SJCRH30 (cell line): Measurements from ENCODE around the gene KCNK10. TPM values are rescaled to one million over a fixed set of nuclear protein-coding genes. Genes with fewer than 3 reads are reported as not detected.
"Not testable (repeated sequence)": the region's sequence is repeated elsewhere in the genome, so short reads cannot be mapped to it uniquely, and the experiment has no call there.

Experiments
- DNase-seq, 2 experiments: peaks; one replicate each; pipeline ENCODE4 v3.0.0-alpha.2; 2015 to 2020
- H3K27ac ChIP-seq: fragments of 250-450 bp; sonication (Bioruptor Pico); 2 replicates; pipeline ENCODE4 v1.5.1; 2020; ENCODE audit warnings: mild to moderate bottlenecking, moderate library complexity
- H3K27me3 ChIP-seq: fragments of 250-450 bp; sonication (Bioruptor Pico); 2 replicates; pipeline ENCODE4 v1.5.1; 2020; ENCODE audit warnings: mild to moderate bottlenecking, moderate library complexity
- H3K36me3 ChIP-seq: fragments of 250-450 bp; sonication (Bioruptor Pico); 2 replicates; pipeline ENCODE4 v1.5.1; 2020; ENCODE audit warnings: mild to moderate bottlenecking, moderate library complexity
- H3K4me1 ChIP-seq: fragments of 250-450 bp; sonication (Bioruptor Pico); 2 replicates; pipeline ENCODE4 v1.5.1; 2020; ENCODE audit warnings: mild to moderate bottlenecking, moderate library complexity
- H3K4me3 ChIP-seq: fragments of 250-450 bp; sonication (Bioruptor Pico); 2 replicates; pipeline ENCODE4 v1.5.1; 2020; ENCODE audit warnings: mild to moderate bottlenecking, moderate library complexity
- H3K9me3 ChIP-seq: fragments of 250-450 bp; sonication (Bioruptor Pico); replicated peaks from 2 replicates; pipeline ENCODE4 v1.5.1; 2020; ENCODE audit warnings: mild to moderate bottlenecking, moderate library complexity
- total RNA-seq: library from RNA; depleted of rRNA; stranded (reverse); fragments of >200 nt; shearing (Covaris generic); gene quantifications from 2 replicates; pipeline ENCODE4 v1.2.3, GENCODE V29; 2014

KCNK10 gene
- total RNA-seq, 1 experiment from 2014 or later, result 0.12 TPM

DNA sequence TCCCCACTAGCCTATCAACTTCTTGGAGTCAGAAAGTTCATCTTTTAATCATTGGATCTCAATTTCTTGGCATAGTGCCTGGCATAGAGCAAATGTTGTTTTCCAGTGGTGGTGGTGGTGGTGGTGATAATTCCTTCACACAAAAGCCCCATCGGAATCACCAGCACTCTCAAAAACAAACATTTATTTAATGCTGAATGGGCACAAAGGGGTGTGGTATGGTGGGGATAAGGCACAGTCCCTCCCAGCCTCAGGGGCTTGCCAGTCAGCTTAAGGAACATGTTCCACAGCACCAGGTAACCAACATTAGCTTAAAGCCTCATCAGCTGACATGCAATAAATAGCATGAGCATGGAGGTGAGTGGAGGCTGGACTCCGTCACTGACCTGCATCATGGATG is 56.6 kb downstream of the KCNK10 start:
- Histone ChIP-seq H3K27ac (no peak overlapping the region), H3K36me3 (no peaks in the 10 kb centered on the region), H3K4me1 (no peaks in the 10 kb centered on the region), H3K27me3 (no peaks in the 10 kb centered on the region), H3K9me3 (no peaks in the 10 kb centered on the region), H3K4me3 (no peak overlapping the region)
- DNase-seq, result no peak

DNA sequence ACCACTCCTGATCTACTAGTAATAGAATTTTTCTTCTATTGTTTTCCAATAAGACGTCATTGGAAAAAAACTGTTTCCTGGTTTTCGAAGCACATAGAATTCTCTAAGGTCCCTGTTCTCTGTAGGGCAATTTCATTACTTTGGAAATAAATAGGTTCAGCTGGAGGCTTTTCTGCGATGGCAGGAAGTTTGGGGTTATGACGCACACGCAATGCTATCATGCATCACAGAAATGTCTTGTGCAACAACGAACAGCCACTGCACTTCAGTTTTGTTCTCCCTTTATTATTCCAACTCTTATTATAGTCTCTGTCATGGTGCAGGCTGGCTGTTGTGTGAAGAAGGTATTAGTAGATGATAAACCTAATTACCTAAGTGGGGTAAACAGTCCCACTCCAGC is 59.0 kb downstream of the KCNK10 start:
- H3K4me1 ChIP-seq, result no peaks in the 10 kb centered on the region
- H3K27ac ChIP-seq, result no peak overlapping the region
- H3K4me3 ChIP-seq, result no peak overlapping the region
- DNase-seq, result no peak
- H3K27me3 ChIP-seq, result no peaks in the 10 kb centered on the region
- no peaks in the 10 kb centered on the region for H3K36me3 ChIP-seq
- H3K9me3 ChIP-seq, result no peaks in the 10 kb centered on the region

DNA sequence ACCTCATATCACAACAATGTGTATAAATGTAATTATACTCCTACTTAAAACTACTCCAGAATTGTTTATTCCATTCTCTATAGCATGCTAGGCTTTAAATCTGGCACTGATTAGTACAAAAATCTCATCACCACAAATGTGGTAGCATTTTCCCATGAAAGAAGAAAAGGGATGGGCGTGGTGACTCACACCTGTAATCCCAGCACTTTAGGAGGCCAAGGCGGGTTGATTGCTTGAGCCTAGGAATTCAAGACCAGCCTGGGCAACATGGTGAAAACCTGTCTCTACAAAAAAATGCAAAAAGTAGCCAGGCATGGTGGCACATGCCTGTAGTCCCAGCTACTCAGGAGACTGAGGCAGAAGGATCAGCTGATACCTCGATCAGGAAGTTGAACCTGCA is 61.8 kb downstream of the KCNK10 start:
- not testable (repeated sequence) for H3K27ac ChIP-seq, H3K4me3 ChIP-seq, DNase-seq, H3K9me3 ChIP-seq, H3K27me3 ChIP-seq, H3K36me3 ChIP-seq
- peaks cover 14% of the 10 kb centered on the region for H3K4me1 ChIP-seq

DNA sequence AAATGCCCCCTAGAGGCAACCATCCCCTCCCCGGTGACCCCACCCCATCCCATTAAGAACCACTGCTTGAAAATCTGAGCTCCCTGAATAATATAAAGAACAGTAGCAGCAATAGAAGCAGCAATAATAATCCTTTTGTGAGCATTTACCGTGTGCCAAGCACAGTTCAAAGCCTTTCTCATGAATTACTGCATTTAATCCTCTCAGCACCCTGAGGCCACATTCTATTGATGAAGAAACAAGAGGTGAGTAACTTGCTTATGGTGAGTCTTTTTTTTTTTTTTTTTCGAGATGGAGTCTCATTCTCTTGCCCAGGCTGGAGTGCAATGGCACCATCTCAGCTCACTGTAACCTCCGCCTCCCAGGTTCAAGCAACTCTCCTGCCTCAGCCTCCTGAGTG is 65.0 kb downstream of the KCNK10 start:
- Histone ChIP-seq H3K4me1 (peaks cover 14% of the 10 kb centered on the region), H3K27me3 (no peaks in the 10 kb centered on the region), H3K27ac (no peak overlapping the region), H3K4me3 (no peak overlapping the region), H3K9me3 (no peaks in the 10 kb centered on the region), H3K36me3 (no peaks in the 10 kb centered on the region)
- DNase-seq, result no peak

DNA sequence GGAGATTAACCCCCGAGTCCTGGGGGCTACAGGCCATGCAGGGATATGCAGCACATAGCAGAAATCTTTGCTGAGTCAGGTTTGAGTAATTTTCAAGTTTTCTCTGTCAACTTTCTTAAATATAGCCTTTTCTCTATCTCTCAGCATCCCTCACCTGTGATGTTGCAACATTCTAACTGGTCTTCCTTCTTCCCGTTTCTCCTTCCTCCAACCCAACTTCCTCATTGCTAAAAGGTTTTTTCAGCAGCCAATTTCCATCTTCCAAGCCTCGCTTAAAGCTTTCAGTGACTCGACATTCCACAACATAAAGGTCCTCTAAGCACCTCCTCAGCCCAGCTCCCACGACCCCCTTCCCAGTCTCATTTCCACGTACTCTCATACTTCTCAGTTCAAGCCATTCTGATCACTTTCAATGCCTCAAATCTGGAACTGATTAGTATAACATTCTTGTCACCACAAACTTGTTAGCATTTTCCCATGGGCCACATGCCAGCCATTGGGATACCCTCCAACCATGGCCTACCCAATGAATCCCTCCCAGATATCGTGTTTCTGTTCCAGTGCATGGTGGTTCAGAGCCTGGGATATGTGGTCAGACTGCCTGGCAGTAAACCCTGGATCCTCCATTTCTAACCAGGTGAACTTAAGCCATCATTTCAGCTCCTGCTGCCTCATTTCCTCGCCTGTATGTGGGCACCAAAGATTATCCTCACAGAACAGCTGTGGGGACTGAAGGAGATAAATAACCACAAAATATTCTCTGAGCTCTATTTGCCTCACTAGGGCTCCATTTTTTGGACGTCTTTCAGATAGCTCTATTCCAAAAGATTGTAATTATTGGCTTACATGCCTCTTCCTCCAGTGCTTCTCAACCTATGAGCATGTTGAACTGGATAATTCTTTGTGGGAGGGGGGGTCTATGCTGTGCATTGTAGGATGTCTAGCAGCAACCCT is 65.8 kb downstream of the KCNK10 start:
- Histone ChIP-seq H3K4me3 (no peak overlapping the region), H3K4me1 (peaks cover 14% of the 10 kb centered on the region), H3K36me3 (no peaks in the 10 kb centered on the region), H3K9me3 (no peaks in the 10 kb centered on the region), H3K27me3 (no peaks in the 10 kb centered on the region), H3K27ac (no peak overlapping the region)
- peak; percentile 60 to 78 for DNase-seq

DNA sequence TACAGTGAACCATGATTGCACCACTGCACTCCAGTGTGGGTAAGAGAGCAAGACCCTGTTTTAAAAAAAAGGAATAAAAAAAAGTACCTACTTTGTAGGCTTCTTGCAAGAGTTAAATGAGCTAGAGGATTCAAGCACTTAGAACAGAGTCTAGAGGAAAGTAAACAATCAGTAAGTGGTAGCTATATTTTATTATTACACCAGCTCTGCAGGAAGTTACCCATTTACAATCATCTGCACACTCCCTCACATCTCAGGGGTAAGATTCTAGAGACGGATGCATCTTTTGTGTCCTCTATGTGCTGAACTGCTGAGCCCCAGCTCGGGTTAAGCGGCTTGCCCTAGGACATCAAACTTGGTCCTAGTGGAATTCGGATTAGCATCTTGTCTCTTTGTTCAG is 67.3 kb downstream of the KCNK10 start:
- no peak for DNase-seq
- Histone ChIP-seq H3K4me1 (peaks cover 14% of the 10 kb centered on the region), H3K27me3 (no peaks in the 10 kb centered on the region), H3K4me3 (no peak overlapping the region), H3K9me3 (no peaks in the 10 kb centered on the region), H3K36me3 (no peaks in the 10 kb centered on the region), H3K27ac (no peak overlapping the region)

DNA sequence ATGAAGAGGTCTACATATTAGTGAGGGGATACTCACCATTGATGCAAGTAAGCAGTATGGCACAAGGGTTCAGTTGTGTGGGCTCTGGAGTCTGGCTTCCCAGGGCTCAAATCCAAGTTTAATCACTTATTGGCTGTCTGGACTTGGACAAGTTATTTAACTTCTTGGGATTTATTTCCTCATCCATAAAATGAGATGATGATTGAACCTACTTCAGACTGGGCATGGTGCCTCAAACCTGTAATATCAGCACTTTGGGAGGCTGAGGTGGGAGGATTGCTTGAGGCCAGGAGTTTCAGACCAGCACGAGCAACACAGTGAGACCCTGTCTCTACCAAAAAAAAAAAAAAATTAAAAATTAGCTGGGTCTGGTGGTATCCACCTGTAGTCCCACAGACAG is 67.9 kb downstream of the KCNK10 start:
- no peaks in the 10 kb centered on the region for H3K36me3 ChIP-seq
- no peak overlapping the region for H3K4me3 ChIP-seq
- no peak overlapping the region for H3K27ac ChIP-seq
- H3K9me3 ChIP-seq, result no peaks in the 10 kb centered on the region
- no peak for DNase-seq
- H3K27me3 ChIP-seq, result no peaks in the 10 kb centered on the region
- H3K4me1 ChIP-seq, result peaks cover 14% of the 10 kb centered on the region

DNA sequence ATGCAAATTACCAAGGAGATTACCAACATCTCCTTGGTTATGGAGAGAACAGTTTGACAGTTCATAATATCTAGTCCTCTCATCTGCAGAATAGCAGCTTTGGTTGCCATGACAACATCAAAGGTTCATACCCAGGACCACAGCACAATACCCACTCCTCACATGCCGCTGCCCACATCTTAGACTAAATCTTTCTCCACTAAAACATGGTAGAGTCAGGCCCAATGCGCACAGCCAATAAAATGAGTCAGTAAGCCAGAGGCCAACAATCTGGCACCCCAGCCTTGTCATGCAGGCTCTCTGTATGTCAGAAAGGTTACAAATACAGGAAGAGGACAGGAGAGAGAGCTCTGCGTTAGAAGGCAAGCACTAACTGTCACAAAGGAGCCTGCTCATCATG is 70.6 kb downstream of the KCNK10 start:
- H3K27me3 ChIP-seq, result no peaks in the 10 kb centered on the region; the same call in 1 of the 2 replicates

DNA sequence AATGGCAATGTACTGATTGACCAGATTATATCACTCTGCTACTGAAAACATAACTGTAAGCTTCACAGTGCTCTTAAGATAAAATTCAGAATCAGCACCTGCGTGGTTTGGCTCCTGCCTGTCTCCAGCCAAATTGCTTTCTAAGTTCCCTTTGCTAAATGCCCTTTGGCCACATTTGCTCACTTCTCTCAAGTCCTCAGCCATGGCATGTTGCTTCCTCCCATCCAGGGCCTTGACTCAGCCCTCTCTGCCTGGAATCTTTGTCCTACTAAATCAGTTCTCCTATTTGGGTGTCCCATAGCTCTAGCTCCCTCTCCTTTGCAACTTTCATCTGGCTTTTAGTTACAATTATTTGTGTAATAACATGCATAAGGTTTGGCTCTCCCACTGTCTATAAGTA is 71.4 kb downstream of the KCNK10 start:
- Histone ChIP-seq H3K36me3 (no peaks in the 10 kb centered on the region), H3K27me3 (no peaks in the 10 kb centered on the region; the same call in 1 of the 2 replicates), H3K9me3 (no peaks in the 10 kb centered on the region), H3K4me1 (peaks cover 1% of the 10 kb centered on the region), H3K4me3 (no peak overlapping the region), H3K27ac (no peak overlapping the region)
- no peak for DNase-seq

More for the DNA sequence above, 70.6 kb downstream of the KCNK10 start:
- no peaks in the 10 kb centered on the region for H3K9me3 ChIP-seq
- no peak overlapping the region for H3K4me3 ChIP-seq
- H3K27ac ChIP-seq, result no peak overlapping the region
- peaks cover 10% of the 10 kb centered on the region for H3K4me1 ChIP-seq
- no peak for DNase-seq
- H3K36me3 ChIP-seq, result no peaks in the 10 kb centered on the region

DNA sequence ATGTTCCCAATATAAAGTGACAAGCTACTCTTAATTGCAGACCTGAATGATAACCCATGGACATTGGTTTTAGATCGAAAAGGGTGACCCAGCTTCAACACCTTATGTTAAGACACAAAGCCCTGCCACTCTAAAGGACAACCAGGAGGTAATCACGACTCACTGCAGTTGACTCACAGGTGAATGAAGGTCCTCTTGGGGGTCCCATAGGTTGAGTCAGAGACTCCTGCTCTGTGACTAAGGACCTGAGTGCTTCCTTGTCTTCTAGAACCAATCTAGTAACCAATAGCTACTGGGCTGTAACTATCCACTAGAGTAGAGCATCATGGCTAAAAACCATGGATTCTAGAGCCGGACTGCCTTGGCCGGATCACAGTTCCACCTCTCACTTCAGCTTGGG is 73.8 kb downstream of the KCNK10 start:
- no peaks in the 10 kb centered on the region for H3K36me3 ChIP-seq
- no peaks in the 10 kb centered on the region for H3K9me3 ChIP-seq
- H3K27ac ChIP-seq, result no peak overlapping the region
- H3K4me3 ChIP-seq, result no peak overlapping the region
- no peak for DNase-seq
- no peaks in the 10 kb centered on the region; the same call in 1 of the 2 replicates for H3K27me3 ChIP-seq
- H3K4me1 ChIP-seq, result peaks cover 8% of the 10 kb centered on the region

DNA sequence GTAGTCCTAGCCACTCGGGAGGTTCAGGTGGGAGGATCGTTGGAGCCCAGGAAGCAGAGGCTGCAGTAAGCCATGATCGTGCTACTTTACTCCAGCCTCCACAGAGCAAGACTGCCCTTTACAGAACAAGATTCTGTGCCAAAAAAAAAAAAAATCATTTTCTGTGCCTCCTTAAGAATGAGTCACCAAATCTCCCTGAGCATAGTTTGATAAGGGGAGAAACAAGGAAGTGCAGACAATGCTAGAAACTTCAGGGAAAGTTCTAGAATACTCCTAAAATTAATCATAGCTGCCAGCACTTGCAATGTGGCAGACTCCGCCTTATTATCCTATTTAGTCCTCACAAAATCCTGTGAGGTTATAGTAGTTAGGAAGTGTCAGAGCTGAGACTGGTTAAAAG is 74.5 kb downstream of the KCNK10 start:
- no peak overlapping the region for H3K27ac ChIP-seq
- no peaks in the 10 kb centered on the region for H3K36me3 ChIP-seq
- no peak overlapping the region for H3K4me3 ChIP-seq
- H3K27me3 ChIP-seq, result no peaks in the 10 kb centered on the region; the same call in 1 of the 2 replicates
- peaks cover 8% of the 10 kb centered on the region for H3K4me1 ChIP-seq
- no peak for DNase-seq
- H3K9me3 ChIP-seq, result no peaks in the 10 kb centered on the region

DNA sequence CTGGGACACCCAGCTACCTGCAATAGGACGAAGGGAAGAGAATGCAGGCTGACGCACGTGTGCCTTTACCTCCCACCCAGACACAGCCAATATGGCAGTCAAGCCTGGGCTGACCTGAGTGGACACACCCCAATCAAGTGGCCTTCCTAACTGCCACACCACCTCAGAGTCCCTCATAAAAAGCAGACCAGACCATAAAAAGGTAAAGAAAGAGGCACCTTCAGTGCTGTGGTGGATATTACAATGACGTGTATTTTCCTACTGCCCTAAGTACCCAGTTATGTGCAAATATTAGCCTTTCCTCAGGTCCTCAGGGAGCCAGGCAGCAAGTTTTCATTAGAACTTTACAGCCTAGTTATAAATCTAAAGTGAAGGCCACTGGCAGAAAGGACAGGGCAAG is 75.8 kb downstream of the KCNK10 start:
- H3K27me3 ChIP-seq, result no peaks in the 10 kb centered on the region; the same call in 1 of the 2 replicates
- no peak for DNase-seq

DNA sequence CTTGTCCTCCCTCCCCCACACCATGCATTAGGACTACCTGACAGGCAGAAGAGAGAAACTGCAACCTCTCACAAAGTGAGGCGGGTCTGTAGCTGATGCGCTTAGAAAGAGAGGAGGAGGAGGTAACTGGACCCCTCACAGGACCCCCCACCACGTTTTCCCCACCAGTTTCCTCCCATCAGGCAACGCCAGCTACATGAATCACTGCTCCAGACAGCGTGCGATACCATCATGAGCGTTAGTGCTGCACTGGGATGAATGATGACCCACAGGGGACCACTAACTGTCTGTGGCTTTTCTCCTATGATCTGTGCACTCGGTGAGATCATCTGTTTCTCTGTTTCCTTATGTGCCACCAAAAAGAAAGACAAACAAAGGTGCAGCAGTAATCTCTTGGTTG is 77.7 kb downstream of the KCNK10 start:
- Histone ChIP-seq H3K4me1 (peaks cover 8% of the 10 kb centered on the region), H3K4me3 (no peak overlapping the region), H3K27ac (no peak overlapping the region), H3K27me3 (no peaks in the 10 kb centered on the region; the same call in 1 of the 2 replicates), H3K36me3 (no peaks in the 10 kb centered on the region), H3K9me3 (no peaks in the 10 kb centered on the region)
- peak; percentile 39 to 51 for DNase-seq

More for the DNA sequence above, 75.8 kb downstream of the KCNK10 start:
- Histone ChIP-seq H3K4me3 (no peak overlapping the region), H3K27ac (no peak overlapping the region), H3K4me1 (peaks cover 8% of the 10 kb centered on the region), H3K9me3 (no peaks in the 10 kb centered on the region), H3K36me3 (no peaks in the 10 kb centered on the region)

DNA sequence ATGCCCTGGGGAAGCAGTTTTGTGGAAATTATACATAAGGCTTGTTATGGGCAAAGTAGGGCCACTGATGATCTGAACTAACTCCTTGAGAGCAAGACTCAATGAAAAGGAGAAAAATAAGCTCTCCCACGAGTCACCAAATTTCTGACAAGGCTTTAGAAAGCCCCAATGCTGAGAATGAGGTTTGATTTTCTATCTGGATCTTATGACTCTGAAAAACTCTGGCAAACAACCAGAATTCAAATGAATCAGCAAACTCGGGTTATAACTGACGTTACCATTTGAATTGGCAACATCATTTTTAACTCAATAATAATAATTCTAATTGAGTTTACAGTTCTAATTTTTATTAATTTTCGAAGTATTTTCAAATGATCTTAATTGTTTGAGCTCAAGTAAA is 79.1 kb downstream of the KCNK10 start:
- no peak overlapping the region for H3K4me3 ChIP-seq

DNA sequence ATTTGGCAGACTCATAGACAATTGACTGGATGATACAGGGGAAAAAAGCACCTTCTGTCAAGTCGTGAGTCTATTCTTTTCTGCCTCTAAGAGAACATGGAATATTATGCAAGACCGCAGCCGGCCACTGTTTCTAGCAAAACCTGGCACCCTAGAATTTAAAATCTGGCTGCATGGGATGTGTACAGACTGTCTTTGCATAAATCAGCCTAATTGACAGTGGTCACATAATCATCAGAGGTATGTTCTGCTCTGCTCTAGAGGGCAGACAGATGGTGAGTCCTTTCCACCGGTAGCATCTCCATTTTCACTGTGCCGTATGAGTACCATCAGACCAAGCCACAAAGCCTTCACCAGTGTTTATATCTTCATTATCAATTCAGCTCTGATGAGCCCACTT is 80.6 kb downstream of the KCNK10 start:
- no peaks in the 10 kb centered on the region for H3K27me3 ChIP-seq
- no peak overlapping the region for H3K4me3 ChIP-seq
- peaks cover 8% of the 10 kb centered on the region for H3K4me1 ChIP-seq
- H3K9me3 ChIP-seq, result no peaks in the 10 kb centered on the region
- DNase-seq, result no peak
- H3K36me3 ChIP-seq, result no peaks in the 10 kb centered on the region
- H3K27ac ChIP-seq, result no peak overlapping the region

More for the DNA sequence above, 79.1 kb downstream of the KCNK10 start:
- H3K4me1 ChIP-seq, result peaks cover 8% of the 10 kb centered on the region
- DNase-seq, result no peak
- H3K27me3 ChIP-seq, result no peaks in the 10 kb centered on the region; the same call in 1 of the 2 replicates
- no peaks in the 10 kb centered on the region for H3K36me3 ChIP-seq
- no peak overlapping the region for H3K27ac ChIP-seq
- H3K9me3 ChIP-seq, result no peaks in the 10 kb centered on the region

DNA sequence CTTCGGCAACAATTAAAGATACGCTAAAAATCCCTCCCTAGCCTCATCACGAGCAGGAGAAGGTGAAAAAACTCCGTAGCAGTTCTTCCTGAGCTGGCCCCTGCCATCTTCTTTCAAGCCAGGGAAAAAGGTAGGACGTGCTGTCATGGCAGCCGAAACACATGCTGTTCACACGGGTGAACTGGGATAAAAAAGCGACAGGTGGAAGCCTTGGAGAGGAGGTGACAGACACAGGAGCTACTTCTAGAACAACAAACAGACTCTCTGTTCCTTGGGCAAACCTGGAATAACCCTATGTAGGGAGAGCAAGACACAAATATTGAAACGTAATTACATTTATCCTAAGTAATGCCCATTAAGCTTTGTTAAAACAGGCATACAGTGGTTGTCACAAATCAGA is 81.3 kb downstream of the KCNK10 start:
- DNase-seq, result no peak
- Histone ChIP-seq H3K4me3 (no peak overlapping the region), H3K27ac (no peak overlapping the region), H3K9me3 (no peaks in the 10 kb centered on the region), H3K4me1 (peaks cover 8% of the 10 kb centered on the region), H3K36me3 (no peaks in the 10 kb centered on the region), H3K27me3 (no peaks in the 10 kb centered on the region)
